HUES6 (cell line): ENCODE data around the gene CCDC159.
"Not testable (repeated sequence)": the region's sequence is repeated elsewhere in the genome, so short reads cannot be mapped to it uniquely, and the experiment has no call there.

Source experiments
- H3K27ac ChIP-seq: 2 replicates; pipeline ENCODE4 v1.7.0; 2013; ENCODE audit warnings: low read depth, mild to moderate bottlenecking, low read length, inconsistent platforms
- H3K27me3 ChIP-seq: 2 replicates; pipeline ENCODE4 v1.6.1; 2013; ENCODE audit warnings: low read length; ENCODE audit not compliant: control insufficient read depth, insufficient read depth
- H3K36me3 ChIP-seq: 2 replicates; pipeline ENCODE4 v1.6.1; 2013; ENCODE audit warnings: low read length; ENCODE audit not compliant: control insufficient read depth, insufficient read depth
- H3K4me1 ChIP-seq: 2 replicates; pipeline ENCODE4 v1.6.1; 2013; ENCODE audit warnings: low read length; ENCODE audit not compliant: control insufficient read depth, insufficient read depth
- H3K4me3 ChIP-seq: 2 replicates; pipeline ENCODE4 v1.5.1; 2013; ENCODE audit warnings: low read depth, low read length
- H3K9ac ChIP-seq: one replicate; pipeline ENCODE4 v1.6.1; 2013; ENCODE audit warnings: mild to moderate bottlenecking, low read length
- H3K9me3 ChIP-seq: 2 replicates; pipeline ENCODE4 v1.6.1; 2013; ENCODE audit warnings: low read depth, low read length; ENCODE audit not compliant: control insufficient read depth, insufficient read depth

The CCDC159 gene

GRCh38 chr19:11338569-11339253 lies 7.6 kb upstream of the CCDC159 start:
- H3K4me3 ChIP-seq, result peak overlapping the region; percentile 79
- no peak overlapping the region for H3K27ac ChIP-seq
- H3K4me1 ChIP-seq, result peaks cover 7% of the 10 kb centered on the region; the same call in 1 of the 2 replicates
- H3K9me3 ChIP-seq, result peaks cover 4% of the 10 kb centered on the region; the same call in 1 of the 2 replicates
- H3K9ac ChIP-seq, result peak overlapping the region; percentile 55
- H3K36me3 ChIP-seq, result peaks cover 27% of the 10 kb centered on the region
- no peaks in the 10 kb centered on the region for H3K27me3 ChIP-seq

DNA sequence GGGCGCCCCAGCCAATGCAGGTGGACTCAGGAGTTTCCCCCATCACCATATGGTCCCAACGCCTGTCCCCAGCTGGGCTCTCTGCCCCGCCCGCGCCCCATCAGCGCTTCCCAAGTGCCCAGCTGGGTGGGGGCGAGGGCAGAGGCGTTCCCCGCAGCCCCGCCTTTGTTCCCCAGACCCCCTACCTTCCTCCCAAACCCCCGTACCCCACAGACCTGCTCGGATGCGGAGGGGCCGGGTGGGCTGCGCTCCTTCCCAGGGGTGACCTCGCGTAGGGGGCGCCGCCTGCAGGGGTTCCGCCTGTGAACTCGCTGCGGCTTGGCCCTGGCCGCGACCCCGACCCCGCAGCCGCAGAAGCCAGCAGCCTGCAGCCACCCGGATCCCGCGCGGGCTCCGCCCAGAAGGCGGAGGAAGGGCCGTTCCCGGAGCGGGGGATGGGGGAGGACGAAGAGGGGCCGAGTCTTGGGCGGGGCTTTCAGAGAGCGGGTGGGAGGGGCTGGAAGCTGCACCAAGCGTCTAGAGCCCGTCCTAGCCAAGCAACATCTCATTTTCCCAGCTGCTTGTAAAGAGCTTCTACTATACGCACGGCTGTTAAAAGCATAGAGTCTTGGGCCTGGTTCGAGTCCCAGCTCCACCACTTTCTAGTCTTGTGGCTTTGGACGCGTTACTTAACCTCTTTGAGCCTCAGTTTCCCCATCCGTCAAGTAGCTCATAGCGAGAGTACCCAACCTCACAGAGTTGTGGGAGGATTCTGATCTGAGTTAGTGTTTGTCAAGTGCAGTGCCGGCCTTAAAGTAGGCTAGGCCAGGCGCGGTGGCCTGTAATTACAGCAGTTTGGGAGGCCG lies 6.8 kb upstream of the CCDC159 start, which contains the start of gene RAB3D:
Gene RAB3D (minus strand): TSS at position 404 of the 845 bp plus-strand sequence. CDS start 2,258 bp downstream, outside the sequence.
- H3K27ac ChIP-seq, result no peak within 1 kb of the TSS
- peak within 1 kb of the TSS; percentile 79 for H3K4me3 ChIP-seq
- no peaks in the 10 kb centered on the region for H3K27me3 ChIP-seq
- peaks cover 4% of the 10 kb centered on the region; the same call in 1 of the 2 replicates for H3K9me3 ChIP-seq
- H3K36me3 ChIP-seq, result peaks cover 25% of the 10 kb centered on the region
- H3K9ac ChIP-seq, result peak within 1 kb of the TSS; percentile 55
- peaks cover 7% of the 10 kb centered on the region; the same call in 1 of the 2 replicates for H3K4me1 ChIP-seq

GRCh38 chr19:11340099-11340467 lies 6.2 kb upstream of the CCDC159 start:
- not testable (repeated sequence) for H3K9ac ChIP-seq

GRCh38 chr19:11342429-11342828 lies 3.9 kb upstream of the CCDC159 start:
- peaks cover 10% of the 10 kb centered on the region for H3K4me1 ChIP-seq
- peaks cover 12% of the 10 kb centered on the region for H3K36me3 ChIP-seq
- no peak overlapping the region for H3K27ac ChIP-seq
- H3K27me3 ChIP-seq, result no peaks in the 10 kb centered on the region
- peaks cover 4% of the 10 kb centered on the region; the same call in 1 of the 2 replicates for H3K9me3 ChIP-seq
- H3K9ac ChIP-seq, result no peak overlapping the region
- H3K4me3 ChIP-seq, result no peak overlapping the region

More at GRCh38 chr19:11340099-11340467, 6.2 kb upstream of the CCDC159 start:
- H3K27ac ChIP-seq, H3K4me1 ChIP-seq, H3K27me3 ChIP-seq, H3K4me3 ChIP-seq, H3K9me3 ChIP-seq: not testable (repeated sequence)
- peaks cover 23% of the 10 kb centered on the region for H3K36me3 ChIP-seq

DNA sequence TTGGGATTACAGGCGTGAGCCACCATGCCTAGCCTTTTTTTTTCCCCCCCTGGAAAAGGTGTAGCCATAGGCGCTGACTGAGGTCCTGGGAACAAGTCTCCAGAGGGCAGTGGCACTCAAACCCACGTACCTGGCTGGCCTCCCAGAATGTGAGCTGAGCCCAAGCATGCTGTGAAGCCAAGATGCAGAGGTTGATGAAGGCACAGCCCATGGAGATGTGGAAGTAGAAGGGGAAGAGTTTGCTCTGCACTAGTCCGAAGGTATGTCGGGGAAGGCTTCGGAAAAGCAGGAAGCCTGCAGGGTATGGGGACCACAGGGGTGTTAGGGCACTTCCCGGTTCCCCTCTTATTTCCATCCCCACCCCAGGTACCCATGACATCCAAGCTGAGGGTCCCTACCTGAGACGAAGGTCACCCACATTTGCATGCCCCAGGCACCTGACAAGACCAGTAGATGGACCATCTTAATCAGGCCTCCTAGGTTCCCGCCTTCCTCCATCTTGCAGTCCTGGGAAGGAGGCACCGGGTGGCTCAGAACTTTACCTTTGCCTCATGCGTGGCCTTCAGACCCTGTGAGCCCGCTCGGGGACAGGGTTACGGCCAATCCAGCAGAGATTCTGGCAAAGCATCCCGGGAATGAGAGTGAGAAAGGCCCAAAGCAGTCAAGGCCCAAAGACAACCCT lies 1.1 kb upstream of the CCDC159 start:
- Histone ChIP-seq H3K4me3 (peak overlapping the region; percentile 96), H3K27ac (no peak overlapping the region), H3K27me3 (no peaks in the 10 kb centered on the region), H3K9ac (peak overlapping the region; percentile 65), H3K36me3 (peaks cover 12% of the 10 kb centered on the region), H3K4me1 (peaks cover 4% of the 10 kb centered on the region; the same call in 1 of the 2 replicates), H3K9me3 (peaks cover 11% of the 10 kb centered on the region)

DNA sequence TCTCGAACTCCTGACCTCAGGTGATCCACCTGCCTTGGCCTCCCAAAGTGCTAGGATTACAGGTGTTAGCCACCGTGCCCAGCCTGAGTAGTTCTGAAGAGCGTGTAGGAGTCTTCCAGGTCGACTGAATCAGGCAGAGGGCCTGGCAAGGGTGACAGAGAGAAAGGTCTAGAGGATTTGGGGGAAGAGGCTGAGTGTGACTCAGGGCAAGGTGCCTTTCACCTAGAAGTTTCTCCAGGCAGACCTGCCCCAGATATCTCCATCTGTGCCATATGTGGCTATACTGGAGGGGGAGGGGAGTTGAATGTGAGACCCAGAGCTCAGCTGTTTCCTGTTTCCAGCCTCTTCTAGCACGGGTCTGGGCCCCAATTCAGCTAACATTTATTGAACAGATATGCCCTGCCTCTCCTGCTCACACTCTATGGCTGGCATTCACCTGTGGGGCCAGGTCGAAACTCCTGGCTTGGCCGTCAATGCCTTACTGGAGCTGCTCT lies 1.3 kb downstream of the CCDC159 start:
- H3K4me1 ChIP-seq, result peaks cover 4% of the 10 kb centered on the region
- H3K27me3 ChIP-seq, result no peaks in the 10 kb centered on the region
- H3K9me3 ChIP-seq, result peaks cover 7% of the 10 kb centered on the region
- no peak overlapping the region for H3K9ac ChIP-seq
- H3K27ac ChIP-seq, result no peak overlapping the region
- no peak overlapping the region for H3K4me3 ChIP-seq
- 0 out of 2 replicates have a peak, but pooled peaks cover 3% of the 10 kb centered on the region for H3K36me3 ChIP-seq

- Histone ChIP-seq H3K27ac (no peak overlapping the region), H3K9ac (no peak overlapping the region), H3K36me3 (no peaks in the 10 kb centered on the region), H3K4me3 (no peak overlapping the region), H3K4me1 (peaks cover 4% of the 10 kb centered on the region), H3K27me3 (no peaks in the 10 kb centered on the region), H3K9me3 (peaks cover 7% of the 10 kb centered on the region)
Observed at GRCh38 chr19:11349171-11349570, 2.9 kb downstream of the CCDC159 start.

DNA sequence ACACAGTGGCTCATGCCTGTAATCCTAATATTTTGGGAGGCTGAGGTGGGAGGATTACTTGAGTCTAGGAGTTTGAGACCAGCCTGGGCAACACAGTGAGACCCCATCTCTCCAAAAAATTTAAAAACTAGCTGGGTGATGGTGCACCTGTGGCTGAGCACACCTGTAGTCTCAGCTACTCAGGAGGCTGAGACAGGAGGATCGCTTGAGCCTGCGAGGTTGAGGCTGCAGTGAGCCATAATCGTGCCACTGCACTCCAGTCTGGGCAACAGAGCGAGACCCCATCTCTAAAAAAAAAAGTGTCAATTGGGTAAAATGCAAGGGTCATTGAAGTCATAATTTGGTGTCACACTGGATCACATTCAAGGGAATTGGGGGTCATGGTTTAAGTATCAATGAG lies 7.8 kb downstream of the CCDC159 start:
- not testable (repeated sequence) for H3K4me3 ChIP-seq, H3K9me3 ChIP-seq, H3K27ac ChIP-seq, H3K4me1 ChIP-seq, H3K36me3 ChIP-seq, H3K9ac ChIP-seq
- peaks cover 32% of the 10 kb centered on the region for H3K27me3 ChIP-seq

GRCh38 chr19:11355160-11356073 lies 9.1 kb downstream of the CCDC159 start, which contains the start of gene PLPPR2:
Gene PLPPR2, plus strand, starts transcription at chr19:11355432. Its CDS starts 2,242 bp downstream, at chr19:11357674.
- Histone ChIP-seq H3K27me3 (peaks cover 40% of the 10 kb centered on the region), H3K9ac (no peak within 1 kb of the TSS)

DNA sequence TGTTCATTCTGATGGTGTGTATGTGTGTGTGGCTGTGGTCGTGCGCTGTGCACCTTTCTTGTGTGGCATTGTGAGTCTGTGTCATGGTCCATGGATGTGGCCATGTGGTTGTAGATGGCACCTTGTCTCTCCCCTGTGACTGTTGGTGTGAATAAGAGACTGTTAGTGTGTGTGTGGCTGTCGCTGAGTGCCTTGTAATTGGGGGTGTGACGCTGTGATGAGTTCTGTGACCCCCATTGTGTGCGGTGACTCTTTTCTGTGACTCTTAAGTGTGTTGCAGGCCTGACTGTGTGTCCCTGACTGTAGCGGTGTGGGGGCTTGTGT lies 9.7 kb downstream of the CCDC159 start:
- Histone ChIP-seq H3K27ac (no peak overlapping the region), H3K9me3 (no peaks in the 10 kb centered on the region), H3K4me1 (peaks cover 6% of the 10 kb centered on the region; the same call in 1 of the 2 replicates), H3K4me3 (peak overlapping the region; percentile 46), H3K27me3 (peaks cover 47% of the 10 kb centered on the region), H3K36me3 (no peaks in the 10 kb centered on the region), H3K9ac (no peak overlapping the region)

More at GRCh38 chr19:11355160-11356073, 9.1 kb downstream of the CCDC159 start, which contains the start of gene PLPPR2:
- Histone ChIP-seq H3K27ac (no peak within 1 kb of the TSS), H3K4me3 (peak within 1 kb of the TSS; percentile 46), H3K9me3 (no peaks in the 10 kb centered on the region), H3K36me3 (no peaks in the 10 kb centered on the region), H3K4me1 (peaks cover 5% of the 10 kb centered on the region; the same call in 1 of the 2 replicates)
